GM20000 (cell line): Measurements from ENCODE around the gene TMEM121B.

Experiments used
- DNase-seq: peaks from one replicate; pipeline ENCODE4 v3.0.0; 2012; ENCODE audit warnings: low spot score
- CTCF ChIP-seq: IDR thresholded peaks from 2 replicates; pipeline ENCODE4 v1.5.1; 2012; ENCODE audit warnings: mild to moderate bottlenecking, control low read depth; ENCODE audit errors: extremely low read depth, missing control alignments

Gene TMEM121B

GRCh38 chr22:17137170-17137569 is 16.0 kb upstream of the TMEM121B start:
- TF ChIP-seq CTCF = no peak
- DNase-seq = no peak

GRCh38 chr22:17135153-17135760 is 14.1 kb upstream of the TMEM121B start:
- DNase-seq = no peak
- no peak for TF ChIP-seq CTCF

- no peak for TF ChIP-seq CTCF
- DNase-seq = no peak
Measured at GRCh38 chr22:17133137-17133536, 12.0 kb upstream of the TMEM121B start.

- no peak for TF ChIP-seq CTCF
- DNase-seq = no peak
Measured at GRCh38 chr22:17132112-17132511, 11.0 kb upstream of the TMEM121B start.

GRCh38 chr22:17131686-17132085 is 10.5 kb upstream of the TMEM121B start:
- DNase-seq = no peak
- no peak for TF ChIP-seq CTCF

- no peak for TF ChIP-seq CTCF
- no peak for DNase-seq
Measured at GRCh38 chr22:17130199-17130598, 9.0 kb upstream of the TMEM121B start.

- peak; percentile 58 for DNase-seq
- TF ChIP-seq CTCF = no peak
Measured at GRCh38 chr22:17120711-17121232, 388 bp downstream of the TMEM121B start.
